GM12878 (cell line): Measurements from ENCODE around the gene ARMCX4. TPM values are rescaled to one million over a fixed set of nuclear protein-coding genes. Genes with fewer than 3 reads are reported as not detected.

Experiments
- ATAC-seq: fragments of 200-7000 bp; cut with Tn5 transposase; 3 replicates; pipeline ENCODE4 v1.9.1; 2020; ENCODE audit warnings: mild to moderate bottlenecking, moderate library complexity
- BruUV-seq: library from RNA; stranded (reverse); fragments of 400-500 nt; replicated peaks from 2 replicates; lab custom pipeline; 2021; lab: Mats Ljungman, UMichigan
- CTCF ChIA-PET: fragments of 300-600 bp; sonication (Branson Sonifier 250); formaldehyde crosslinking; extraction: SDS; loops from one replicate; lab custom pipeline; 2021; ENCODE audit warnings: inconsistent platforms; lab: Yijun Ruan, JAX
- POLR2A ChIA-PET: fragments of 350-600 bp; formaldehyde crosslinking; extraction: SDS; loops from one replicate; lab custom pipeline; 2021; ENCODE audit warnings: inconsistent platforms; lab: Charles Lee
- RAD21 ChIA-PET: fragments of 300-600 bp; sonication (Branson Sonifier 250); formaldehyde crosslinking; loops from one replicate; lab custom pipeline; 2023; ENCODE audit warnings: antibody characterized with exemption; ENCODE audit not compliant: unreplicated experiment; lab: Charles Lee
- SMC1A ChIA-PET: fragments of 300-600 bp; sonication (Branson Sonifier 250); formaldehyde crosslinking; loops from one replicate; lab custom pipeline; 2023; ENCODE audit not compliant: unreplicated experiment, uncharacterized antibody; lab: Charles Lee
- DNase-seq: peaks from one replicate; pipeline ENCODE4 v3.0.0-alpha.2; 2011; ENCODE audit warnings: low read depth, low spot score
- FAIRE-seq: peaks from 3 replicates; lab custom pipeline; 2011; peaks lifted over from hg19 to GRCh38; lab: Jason Lieb, UNC
- H2AFZ ChIP-seq: 2 replicates; pipeline ENCODE4 v1.6.0; 2011; ENCODE audit warnings: low read depth, low read length, control low read depth; ENCODE audit not compliant: control insufficient read depth
- H3K27ac ChIP-seq: 2 replicates; pipeline ENCODE4 v1.5.1; 2011; ENCODE audit warnings: control low read depth; ENCODE audit not compliant: control insufficient read depth, insufficient read depth
- H3K27me3 ChIP-seq, 2 experiments: replicated peaks in 1 of 2; 2 replicates each; pipeline versions ENCODE4 v1.6.0 to v1.6.1; 2011; ENCODE audit warnings: low read length in 1 of 2; ENCODE audit not compliant: control insufficient read depth in 2 of 2, insufficient read depth in 2 of 2
- H3K36me3 ChIP-seq, 2 experiments: 2 replicates each; pipeline ENCODE4 v1.5.1; 2011; ENCODE audit warnings: low read length in 1 of 2; ENCODE audit not compliant: control insufficient read depth in 2 of 2, insufficient read depth in 2 of 2
- H3K4me1 ChIP-seq: 2 replicates; pipeline ENCODE4 v1.6.1; 2011; ENCODE audit warnings: mild to moderate bottlenecking, low read length, moderate library complexity, mixed read lengths; ENCODE audit not compliant: control insufficient read depth, insufficient read depth
- H3K4me2 ChIP-seq: 2 replicates; pipeline ENCODE4 v1.6.0; 2011; ENCODE audit warnings: control low read depth; ENCODE audit not compliant: control insufficient read depth, insufficient read depth
- H3K4me3 ChIP-seq: fragments of 200-600 bp; sonication (generic); 2 replicates; pipeline ENCODE4 v1.5.1; 2016
- H3K79me2 ChIP-seq: 2 replicates; pipeline ENCODE4 v1.6.0; 2011; ENCODE audit warnings: low read length; ENCODE audit not compliant: control insufficient read depth, insufficient read depth
- H3K9ac ChIP-seq: 2 replicates; pipeline ENCODE4 v1.8.0; 2011; ENCODE audit warnings: low read length, control low read depth, mixed read lengths; ENCODE audit not compliant: control insufficient read depth, insufficient read depth
- H3K9me3 ChIP-seq: replicated peaks from 3 replicates; pipeline ENCODE4 v1.5.1; 2011; ENCODE audit warnings: mild to moderate bottlenecking, low read length; ENCODE audit not compliant: control insufficient read depth, insufficient read depth
- H4K20me1 ChIP-seq: 2 replicates; pipeline ENCODE4 v1.6.0; 2011; ENCODE audit not compliant: control insufficient read depth, insufficient read depth
- CEBPB ChIP-seq, 2 experiments: fragments of 150-350 bp in 1 of 2; IDR thresholded peaks; 2 replicates each; pipeline ENCODE4 v1.6.1; 2012 to 2014; ENCODE audit warnings: low read depth in 2 of 2, low read length in 2 of 2, borderline replicate concordance in 1 of 2, inconsistent platforms in 1 of 2
- SPI1 ChIP-seq: IDR thresholded peaks from 2 replicates; pipeline ENCODE4 v1.6.1; 2011; ENCODE audit warnings: low read depth, mild to moderate bottlenecking, low read length, moderate library complexity, borderline replicate concordance; ENCODE audit not compliant: insufficient read depth
- YY1 ChIP-seq: IDR thresholded peaks from 2 replicates; pipeline ENCODE4 v1.6.1; 2011; ENCODE audit warnings: low read depth, mild to moderate bottlenecking, low read length
- ZNF622 ChIP-seq: fragments of 450-650 bp; IDR thresholded peaks from 2 replicates; pipeline ENCODE4 v1.6.1; 2017; ENCODE audit warnings: mild to moderate bottlenecking, inconsistent platforms
- in situ Hi-C: fragments of 300-500 bp; cut with MboI; formaldehyde crosslinking; loops from 9 replicates; pipeline ENCODE4 v1.14.3; 2018; ENCODE audit warnings: mixed read lengths
- intact Hi-C: fragments of 100-400 bp; cut with micrococcal nuclease; formaldehyde crosslinking; loops from one replicate; pipeline ENCODE4 v1.14.2; 2022; ENCODE audit not compliant: unreplicated experiment
- polyA plus RNA-seq, 11 experiments: library from polyadenylated mRNA; depleted of rRNA in 4 of 11; unstranded in 6 of 11; stranded (reverse) in 5 of 11; fragments of >200 nt; fragmentation: Nextera tagmentation in 4 of 11; fragmentation: Illumina TruSeq in 1 of 11; extraction: Ambion mirVana in 4 of 11; extraction: Trizol in 1 of 11; gene quantifications; 1 replicate in 1 of 11; 2 replicates in 10 of 11; pipeline versions ENCODE4 v1.2.1 to v1.2.3, GENCODE V29; 2011 to 2016; ENCODE audit warnings: inconsistent platforms in 2 of 11, missing spikeins in 2 of 11, low read depth in 1 of 11
- total RNA-seq, 4 experiments: library from RNA; depleted of rRNA in 3 of 4; stranded (reverse); fragments of >200 nt in 3 of 4; fragmentation: Illumina TruSeq in 1 of 4; extraction: Trizol in 1 of 4; gene quantifications; 2 replicates each; pipeline versions ENCODE4 v1.2.1 to v1.2.3, GENCODE V29; 2013 to 2021
- TF ChIP-seq, protein P1 (sequence below), 3 experiments: IDR thresholded peaks in 2 of 3; conservative IDR thresholded peaks in 1 of 3; 2 replicates each; pipeline ENCODE4 v1.5.1; 2011; ENCODE audit warnings: low read depth in 3 of 3, low read length in 3 of 3, mild to moderate bottlenecking in 3 of 3, control low read depth in 2 of 3, moderate library complexity in 2 of 3, inconsistent platforms in 1 of 3, mixed read lengths in 1 of 3; ENCODE audit not compliant: control insufficient read depth in 2 of 3, insufficient read depth in 1 of 3; ENCODE audit errors: extremely low read depth in 1 of 3
- TF ChIP-seq, protein P2 (sequence below): fragments of 150-350 bp; IDR thresholded peaks from 2 replicates; pipeline ENCODE4 v1.6.1; 2016; ENCODE audit warnings: low read depth, low read length
- TF ChIP-seq, protein P3 (sequence below): IDR thresholded peaks from 2 replicates; pipeline ENCODE4 v1.6.1; 2012; ENCODE audit warnings: low read length, inconsistent platforms
- TF ChIP-seq, protein P4 (sequence below): IDR thresholded peaks from 2 replicates; pipeline ENCODE4 v1.6.1; 2012; ENCODE audit warnings: low read depth, low read length, improper control_type of control experiment

The ARMCX4 gene
- total and polyA plus RNA-seq, 10 of the 15 experiments (the other 5 are each of a cell fraction or from before 2014, with no cell fraction given): 0.23 to 3.2 (median 0.75) TPM; not detected in 1

DNA sequence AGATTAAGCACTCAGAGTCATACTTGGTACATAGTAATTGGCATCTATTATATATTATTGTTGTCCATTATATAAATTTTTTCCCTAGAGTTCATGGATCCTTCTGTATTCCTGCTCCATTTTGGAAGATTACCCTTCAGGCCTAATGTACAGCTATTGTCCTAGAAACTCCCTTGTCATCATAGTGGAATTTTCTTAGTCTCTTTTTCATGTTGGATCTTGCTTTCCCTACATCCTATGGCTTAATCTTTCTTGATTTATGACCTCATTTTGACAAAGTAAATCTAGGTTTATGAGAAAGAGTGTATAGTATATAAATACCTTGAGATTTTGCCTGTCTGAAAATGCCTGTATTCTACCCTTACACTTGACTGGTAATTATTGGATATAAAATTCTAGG, 22.1 kb downstream of the ARMCX4 start:
- ChIA-PET CTCF (no interaction called here), RAD21 (no interaction called here), POLR2A (no interaction called here), SMC1A (no interaction called here)
- Histone ChIP-seq H3K4me1 (no peaks in the 10 kb centered on the region), H3K79me2 (no peaks in the 10 kb centered on the region), H3K4me2 (no peak overlapping the region), H2AFZ (no peak overlapping the region), H3K27me3 (no peaks in the 10 kb centered on the region), H3K27ac (no peak overlapping the region), H3K36me3 (no peaks in the 10 kb centered on the region), H3K9ac (no peak overlapping the region), H3K4me3 (no peak overlapping the region), H3K9me3 (no peaks in the 10 kb centered on the region), H4K20me1 (no peaks in the 10 kb centered on the region)
- ATAC-seq (no peak), FAIRE-seq (no peak), DNase-seq (no peak)
- TF ChIP-seq CEBPB (IDR thresholded peaks at IDR 0.05; ENCODE audit: borderline replicate concordance in 1 of 2, low read depth in 2 of 2, low read length in 2 of 2) (no peak), ZNF622 (no peak), SPI1 (no peak), YY1 (no peak)
- TF ChIP-seq, protein P1, sequence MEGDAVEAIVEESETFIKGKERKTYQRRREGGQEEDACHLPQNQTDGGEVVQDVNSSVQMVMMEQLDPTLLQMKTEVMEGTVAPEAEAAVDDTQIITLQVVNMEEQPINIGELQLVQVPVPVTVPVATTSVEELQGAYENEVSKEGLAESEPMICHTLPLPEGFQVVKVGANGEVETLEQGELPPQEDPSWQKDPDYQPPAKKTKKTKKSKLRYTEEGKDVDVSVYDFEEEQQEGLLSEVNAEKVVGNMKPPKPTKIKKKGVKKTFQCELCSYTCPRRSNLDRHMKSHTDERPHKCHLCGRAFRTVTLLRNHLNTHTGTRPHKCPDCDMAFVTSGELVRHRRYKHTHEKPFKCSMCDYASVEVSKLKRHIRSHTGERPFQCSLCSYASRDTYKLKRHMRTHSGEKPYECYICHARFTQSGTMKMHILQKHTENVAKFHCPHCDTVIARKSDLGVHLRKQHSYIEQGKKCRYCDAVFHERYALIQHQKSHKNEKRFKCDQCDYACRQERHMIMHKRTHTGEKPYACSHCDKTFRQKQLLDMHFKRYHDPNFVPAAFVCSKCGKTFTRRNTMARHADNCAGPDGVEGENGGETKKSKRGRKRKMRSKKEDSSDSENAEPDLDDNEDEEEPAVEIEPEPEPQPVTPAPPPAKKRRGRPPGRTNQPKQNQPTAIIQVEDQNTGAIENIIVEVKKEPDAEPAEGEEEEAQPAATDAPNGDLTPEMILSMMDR (IDR thresholded peaks at IDR 0.05 in 2 of 3, conservative IDR thresholded peaks at IDR 0.05 in 1 of 3; ENCODE audit: control insufficient read depth in 2 of 3, extremely low read depth in 1 of 3, insufficient read depth in 1 of 3, low read depth in 3 of 3, low read length in 3 of 3): no peak
- TF ChIP-seq, protein P2, sequence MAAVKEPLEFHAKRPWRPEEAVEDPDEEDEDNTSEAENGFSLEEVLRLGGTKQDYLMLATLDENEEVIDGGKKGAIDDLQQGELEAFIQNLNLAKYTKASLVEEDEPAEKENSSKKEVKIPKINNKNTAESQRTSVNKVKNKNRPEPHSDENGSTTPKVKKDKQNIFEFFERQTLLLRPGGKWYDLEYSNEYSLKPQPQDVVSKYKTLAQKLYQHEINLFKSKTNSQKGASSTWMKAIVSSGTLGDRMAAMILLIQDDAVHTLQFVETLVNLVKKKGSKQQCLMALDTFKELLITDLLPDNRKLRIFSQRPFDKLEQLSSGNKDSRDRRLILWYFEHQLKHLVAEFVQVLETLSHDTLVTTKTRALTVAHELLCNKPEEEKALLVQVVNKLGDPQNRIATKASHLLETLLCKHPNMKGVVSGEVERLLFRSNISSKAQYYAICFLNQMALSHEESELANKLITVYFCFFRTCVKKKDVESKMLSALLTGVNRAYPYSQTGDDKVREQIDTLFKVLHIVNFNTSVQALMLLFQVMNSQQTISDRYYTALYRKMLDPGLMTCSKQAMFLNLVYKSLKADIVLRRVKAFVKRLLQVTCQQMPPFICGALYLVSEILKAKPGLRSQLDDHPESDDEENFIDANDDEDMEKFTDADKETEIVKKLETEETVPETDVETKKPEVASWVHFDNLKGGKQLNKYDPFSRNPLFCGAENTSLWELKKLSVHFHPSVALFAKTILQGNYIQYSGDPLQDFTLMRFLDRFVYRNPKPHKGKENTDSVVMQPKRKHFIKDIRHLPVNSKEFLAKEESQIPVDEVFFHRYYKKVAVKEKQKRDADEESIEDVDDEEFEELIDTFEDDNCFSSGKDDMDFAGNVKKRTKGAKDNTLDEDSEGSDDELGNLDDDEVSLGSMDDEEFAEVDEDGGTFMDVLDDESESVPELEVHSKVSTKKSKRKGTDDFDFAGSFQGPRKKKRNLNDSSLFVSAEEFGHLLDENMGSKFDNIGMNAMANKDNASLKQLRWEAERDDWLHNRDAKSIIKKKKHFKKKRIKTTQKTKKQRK: no peak
- TF ChIP-seq, protein P3, sequence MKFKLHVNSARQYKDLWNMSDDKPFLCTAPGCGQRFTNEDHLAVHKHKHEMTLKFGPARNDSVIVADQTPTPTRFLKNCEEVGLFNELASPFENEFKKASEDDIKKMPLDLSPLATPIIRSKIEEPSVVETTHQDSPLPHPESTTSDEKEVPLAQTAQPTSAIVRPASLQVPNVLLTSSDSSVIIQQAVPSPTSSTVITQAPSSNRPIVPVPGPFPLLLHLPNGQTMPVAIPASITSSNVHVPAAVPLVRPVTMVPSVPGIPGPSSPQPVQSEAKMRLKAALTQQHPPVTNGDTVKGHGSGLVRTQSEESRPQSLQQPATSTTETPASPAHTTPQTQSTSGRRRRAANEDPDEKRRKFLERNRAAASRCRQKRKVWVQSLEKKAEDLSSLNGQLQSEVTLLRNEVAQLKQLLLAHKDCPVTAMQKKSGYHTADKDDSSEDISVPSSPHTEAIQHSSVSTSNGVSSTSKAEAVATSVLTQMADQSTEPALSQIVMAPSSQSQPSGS: no peak
- TF ChIP-seq, protein P4, sequence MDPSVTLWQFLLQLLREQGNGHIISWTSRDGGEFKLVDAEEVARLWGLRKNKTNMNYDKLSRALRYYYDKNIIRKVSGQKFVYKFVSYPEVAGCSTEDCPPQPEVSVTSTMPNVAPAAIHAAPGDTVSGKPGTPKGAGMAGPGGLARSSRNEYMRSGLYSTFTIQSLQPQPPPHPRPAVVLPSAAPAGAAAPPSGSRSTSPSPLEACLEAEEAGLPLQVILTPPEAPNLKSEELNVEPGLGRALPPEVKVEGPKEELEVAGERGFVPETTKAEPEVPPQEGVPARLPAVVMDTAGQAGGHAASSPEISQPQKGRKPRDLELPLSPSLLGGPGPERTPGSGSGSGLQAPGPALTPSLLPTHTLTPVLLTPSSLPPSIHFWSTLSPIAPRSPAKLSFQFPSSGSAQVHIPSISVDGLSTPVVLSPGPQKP: no peak
- intact Hi-C loops (no loop called here), in situ Hi-C loops (no loop called here)
- BruUV-seq: no TSS peak
